Measurements from ENCODE around the gene TFAM. TPM values are rescaled to one million over a fixed set of nuclear protein-coding genes. Genes with fewer than 3 reads are reported as not detected.

The TFAM gene
- total and polyA plus RNA-seq, 2 of the 8 experiments (the other 6 are each of a cell fraction or from before 2014, with no cell fraction given) = 29.3 to 97.3 TPM

- H2BK120ac ChIP-seq (replicated peaks; ENCODE audit: low read depth, low read length) = no peak overlapping the region
- no peak overlapping the region for H4K91ac ChIP-seq (replicated peaks; ENCODE audit: insufficient read length, low read length)
- no peak overlapping the region for H3K4me3 ChIP-seq (ENCODE audit: extremely low read depth in 1 of 4, insufficient read depth in 2 of 4, low read depth in 3 of 4, low read length in 4 of 4)
- no peak overlapping the region for H3K4me2 ChIP-seq (ENCODE audit: insufficient read depth in 1 of 2, low read depth in 2 of 2, low read length in 2 of 2)
- no peaks in the 10 kb centered on the region for H3K9me3 ChIP-seq (ENCODE audit: insufficient read depth in 2 of 2, low read depth in 1 of 2, low read length in 1 of 2)
- no peak overlapping the region for H3K14ac ChIP-seq (ENCODE audit: insufficient read length)
- no peak overlapping the region for H3K56ac ChIP-seq (replicated peaks; ENCODE audit: insufficient read length, low read depth, low read length)
- no peaks in the 10 kb centered on the region for H3K27me3 ChIP-seq (replicated peaks in 1 of 4; ENCODE audit: control insufficient read depth in 3 of 4, extremely low read depth in 1 of 4, insufficient read depth in 3 of 4, low read length in 3 of 4)
- H4K5ac ChIP-seq (ENCODE audit: insufficient read length, low read depth, low read length) = no peak overlapping the region
- ChIA-PET CTCF (ENCODE audit: partially characterized antibody) (interaction anchor here (0.6 to 1.6 kb wide), 3 partner anchors 16 to 381 kb away, joined by 3 to 4 read pairs (median 4); partner anchors contain the start of gene UBE2D1), POLR2A (ENCODE audit: partially characterized antibody) (interaction anchor here (1.4 kb wide), 1 partner anchor 16 kb away, joined by 5 read pairs; the partner anchor contains the start of gene UBE2D1)
- no peak overlapping the region for H3K23ac ChIP-seq (ENCODE audit: insufficient read length)
- 94% methylated on average over 6 of the region's 6 CpGs; no CpG with 5 or more reads in 1 of the 2 experiments for WGBS, 2 experiments (ENCODE audit: extremely low coverage in 1 of 2, insufficient coverage in 1 of 2, insufficient read length in 1 of 2, insufficient replicate concordance in 2 of 2, low coverage in 1 of 2, low lambda C conversion rate in 2 of 2, missing lambda C conversion rate in 1 of 2)
- no peak overlapping the region for H2BK5ac ChIP-seq (ENCODE audit: low read depth, low read length)
- H4K8ac ChIP-seq (ENCODE audit: extremely low read depth, insufficient read depth, low read length) = no peak overlapping the region
- no peak overlapping the region for H2AK5ac ChIP-seq (ENCODE audit: low read depth, low read length)
- H2BK20ac ChIP-seq (ENCODE audit: low read length) = no peak overlapping the region
- DNase-seq (ENCODE audit: low read depth in 1 of 2, low spot score in 2 of 2) (no peak), FAIRE-seq (no peak)
- no peak overlapping the region for H3K4ac ChIP-seq (replicated peaks; ENCODE audit: insufficient read length, low read depth, low read length)
- H3K4me1 ChIP-seq (replicated peaks in 1 of 4; ENCODE audit: control insufficient read depth in 3 of 4, insufficient read depth in 4 of 4, low read length in 3 of 4) = peaks cover 0 to 4% (median 0%) of the 10 kb centered on the region in 4 experiments; a peak in 1 of 7 replicates
- H2BK15ac ChIP-seq (ENCODE audit: low read length) = no peak overlapping the region
- TF ChIP-seq POU5F1 (IDR thresholded peaks at IDR 0.05; ENCODE audit: low read depth, low read length) = no peak
- TF ChIP-seq POLR2A (IDR thresholded peaks at IDR 0.05; ENCODE audit: control extremely low read depth in 1 of 2, low read depth in 2 of 2, low read length in 2 of 2) = no peak
- no peak for TF ChIP-seq SP4 (IDR thresholded peaks at IDR 0.05; ENCODE audit: low read length)
- TF ChIP-seq BRCA1 (IDR thresholded peaks at IDR 0.05; ENCODE audit: low read depth, low read length) = no peak
- TF ChIP-seq TBP (IDR thresholded peaks at IDR 0.05; ENCODE audit: low read depth, low read length) = no peak
- TF ChIP-seq HDAC2 (IDR thresholded peaks at IDR 0.05; ENCODE audit: borderline replicate concordance in 1 of 2, low read depth in 2 of 2, low read length in 2 of 2) = no peak
- TF ChIP-seq ATF3 (IDR thresholded peaks at IDR 0.05; ENCODE audit: insufficient read depth, low read depth, low read length) = no peak
- no peak for TF ChIP-seq KDM4A (IDR thresholded peaks at IDR 0.05; ENCODE audit: low read depth, low read length, severe bottlenecking)
- TF ChIP-seq TAF7 (optimal IDR thresholded peaks at IDR 0.05; ENCODE audit: borderline replicate concordance, low read depth, low read length) = no peak
- no peak for TF ChIP-seq ZNF274 (IDR thresholded peaks at IDR 0.05; ENCODE audit: borderline replicate concordance, extremely low read depth, low read length)
- no peak for TF ChIP-seq TAF1 (IDR thresholded peaks at IDR 0.05; ENCODE audit: low read depth, low read length)
- TF ChIP-seq CBX8 (IDR thresholded peaks at IDR 0.05; ENCODE audit: borderline replicate concordance, low read depth, low read length) = no peak
- no peak for TF ChIP-seq SIX5 (IDR thresholded peaks at IDR 0.05; ENCODE audit: low read depth, low read length)
- no peak overlapping the region for H3K27ac ChIP-seq (ENCODE audit: low read depth, low read length)
- no peaks in the 10 kb centered on the region for H4K20me1 ChIP-seq (replicated peaks in 1 of 2; ENCODE audit: control insufficient read depth in 1 of 2, insufficient read depth in 2 of 2, low read length in 2 of 2)
- H3K9ac ChIP-seq (replicated peaks in 1 of 4; ENCODE audit: extremely low read depth in 1 of 4, low read depth in 3 of 4, low read length in 3 of 4) = no peak overlapping the region
- no peaks in the 10 kb centered on the region; the same call in 1 of the 2 replicates for H3K79me1 ChIP-seq (ENCODE audit: low read depth, low read length)
- no peaks in the 10 kb centered on the region for H3K36me3 ChIP-seq (ENCODE audit: control insufficient read depth in 2 of 4, insufficient read depth in 4 of 4, low read length in 3 of 4)
- H2BK12ac ChIP-seq (ENCODE audit: low read depth, low read length) = no peak overlapping the region
- no peaks in the 10 kb centered on the region for H3K23me2 ChIP-seq (ENCODE audit: low read depth, low read length)
- no peak overlapping the region for H2AFZ ChIP-seq (ENCODE audit: low read length)
- no peak overlapping the region for H3K18ac ChIP-seq (ENCODE audit: extremely low read depth, low read length)
- peaks cover 0 to 81% of the 10 kb centered on the region in 2 experiments; a peak in 2 of 4 replicates for H3K79me2 ChIP-seq (ENCODE audit: control insufficient read depth in 1 of 2, insufficient read depth in 2 of 2, low read length in 2 of 2)
Observed at GRCh38 chr10:58350619-58351323, 34.4 kb upstream of the TFAM start.

Measured in H1 (cell line).